ENCODE data around the gene ABCA1.

ABCA1 gene

GRCh38 chr9:104758974-104759373 is 169.0 kb downstream of the ABCA1 start:
- no peak for DNase-seq (ENCODE audit: low read depth)

DNA sequence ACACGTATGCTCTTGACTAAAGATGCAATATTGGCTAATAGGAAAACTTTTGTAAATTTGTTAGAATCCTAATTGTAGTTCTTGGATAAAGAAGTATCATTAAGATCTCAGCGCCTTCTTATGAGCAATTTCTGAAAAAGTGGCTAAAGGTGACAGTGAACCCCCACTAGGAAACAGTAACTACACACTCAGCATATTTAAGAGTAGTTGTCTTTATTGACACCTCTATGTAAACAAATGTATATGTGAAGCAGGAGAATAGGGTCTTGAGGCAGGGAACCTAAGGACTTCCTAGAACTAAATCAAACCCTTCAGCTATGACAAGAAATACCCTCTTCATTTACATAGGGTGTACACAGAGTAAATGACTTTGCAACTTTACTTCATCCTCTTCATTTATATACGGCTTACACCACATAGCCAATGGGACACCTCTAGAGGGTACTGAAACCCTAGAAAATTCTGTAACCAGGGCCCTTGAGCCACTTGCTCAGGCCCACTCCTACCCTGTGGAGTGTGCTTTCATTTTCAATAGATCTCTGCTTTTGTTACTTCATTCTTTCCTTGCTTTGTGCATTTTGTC is 177.7 kb downstream of the ABCA1 start:
- no peak for DNase-seq (ENCODE audit: low read depth)

DNA sequence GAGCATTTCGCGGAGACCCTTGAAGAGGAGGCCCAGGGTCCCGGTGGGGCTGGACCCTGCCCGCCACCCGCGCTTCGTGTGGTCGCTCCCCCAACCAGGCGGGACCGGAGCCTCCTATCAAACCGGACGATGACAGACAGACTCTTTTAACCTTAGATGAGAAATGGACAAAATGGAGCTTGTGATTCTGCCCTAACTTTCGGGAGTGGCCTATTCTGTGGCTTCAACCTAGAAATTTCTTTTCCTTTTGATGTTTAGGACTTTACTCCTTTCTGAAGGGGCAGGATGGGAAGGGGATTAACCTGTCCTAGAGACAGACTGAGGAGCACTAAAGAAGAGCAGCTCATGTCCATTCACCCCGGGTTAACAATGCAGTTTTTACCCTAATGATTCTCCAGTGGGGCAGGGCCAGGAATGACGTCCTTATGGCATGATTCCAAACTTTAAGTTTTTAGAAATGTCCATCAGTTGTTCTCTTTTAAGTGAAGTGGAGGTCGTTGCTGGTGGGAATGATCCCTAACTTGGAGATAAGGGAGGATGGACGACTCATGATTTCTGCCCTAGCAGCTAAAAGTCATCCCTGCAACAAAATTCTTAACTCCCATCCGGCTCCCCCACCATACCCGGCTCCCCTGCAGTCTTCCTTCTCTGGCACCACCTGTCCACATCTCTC is 179.5 kb downstream of the ABCA1 start:
- DNase-seq (ENCODE audit: low read depth), result peak; percentile 46

DNA sequence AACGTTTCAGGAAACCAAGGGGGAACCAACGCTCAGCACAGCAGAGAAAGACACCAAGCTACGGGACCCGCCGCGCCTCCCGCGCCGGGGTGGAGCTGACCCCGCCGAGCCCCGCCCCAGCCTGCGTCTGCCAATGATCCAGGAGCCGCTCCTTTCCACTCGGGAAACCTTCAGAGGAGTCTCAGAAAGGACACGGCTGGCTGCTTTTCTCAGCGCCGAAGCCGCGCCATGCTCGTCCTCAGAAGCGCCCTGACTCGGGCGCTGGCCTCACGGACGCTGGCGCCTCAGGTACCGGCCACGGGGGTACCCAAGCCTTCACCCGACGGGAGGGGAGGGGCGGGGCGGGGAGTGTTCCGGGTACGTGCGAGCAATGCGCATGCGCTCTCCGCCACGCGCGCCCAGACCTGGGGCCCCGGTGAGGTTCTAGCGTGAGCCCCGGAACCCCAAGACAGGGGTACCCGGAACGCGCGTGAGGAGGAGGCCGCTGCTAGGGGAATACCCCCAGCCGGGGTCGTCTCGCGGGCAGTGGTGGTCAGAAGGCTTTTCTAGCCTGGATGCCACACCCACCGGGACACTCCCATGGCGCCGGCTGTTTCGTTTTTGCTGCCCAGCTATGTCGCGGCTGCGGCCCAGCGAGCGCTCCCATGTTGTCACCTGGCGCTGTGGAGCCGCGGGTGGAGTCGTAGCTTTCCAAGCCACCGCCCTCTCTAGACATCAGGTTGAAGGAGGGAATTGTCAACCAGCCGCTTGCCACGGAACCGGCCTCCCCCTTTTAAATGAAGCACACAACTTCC is 180.2 kb downstream of the ABCA1 start, which contains the start of gene NIPSNAP3A:
Gene NIPSNAP3A (plus strand): TSS at position 119 of the 794 bp plus-strand sequence. CDS start 110 bp downstream, at position 229.
- DNase-seq (ENCODE audit: low read depth), result peak; percentile 80

DNA sequence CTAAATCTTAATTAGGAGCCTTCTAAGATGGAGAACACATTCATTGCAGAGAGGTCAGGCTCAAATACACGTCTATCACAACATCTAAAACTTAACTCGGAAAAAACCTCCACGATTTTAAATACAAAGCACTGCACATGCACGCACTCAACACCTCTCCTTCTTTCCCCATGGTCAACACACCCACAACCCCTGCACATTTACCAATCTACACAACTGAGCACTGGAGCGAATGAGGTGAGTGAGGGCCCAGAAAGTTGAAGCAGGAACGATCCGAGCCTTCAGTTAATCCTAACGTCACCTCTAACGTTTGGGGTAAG is 180.8 kb downstream of the ABCA1 start:
- no peak for DNase-seq (ENCODE audit: low read depth)

GRCh38 chr9:104746798-104747197 is 181.2 kb downstream of the ABCA1 start:
- DNase-seq (ENCODE audit: low read depth), result no peak

- no peak for DNase-seq (ENCODE audit: low read depth)
Observed at GRCh38 chr9:104746285-104746684, 181.7 kb downstream of the ABCA1 start.

DNA sequence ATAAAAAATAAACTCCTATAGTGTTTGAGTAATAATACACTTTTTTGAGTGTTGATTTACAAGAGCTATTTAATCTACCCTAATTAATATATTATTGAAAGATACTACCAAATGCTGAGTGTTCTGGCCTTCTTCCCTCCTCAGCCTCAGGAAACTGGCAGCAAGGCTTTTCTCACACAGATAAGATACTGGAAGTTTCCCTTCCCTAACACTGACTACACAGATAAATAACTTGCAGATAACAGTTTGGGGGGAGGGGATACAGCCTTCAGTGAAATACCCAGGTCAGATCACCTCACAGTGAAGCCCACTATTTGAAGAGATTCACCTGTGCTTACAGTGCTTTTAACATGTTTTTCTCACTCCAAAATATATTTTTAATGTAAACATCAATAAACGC is 182.1 kb downstream of the ABCA1 start:
- no peak for DNase-seq (ENCODE audit: low read depth)

DNA sequence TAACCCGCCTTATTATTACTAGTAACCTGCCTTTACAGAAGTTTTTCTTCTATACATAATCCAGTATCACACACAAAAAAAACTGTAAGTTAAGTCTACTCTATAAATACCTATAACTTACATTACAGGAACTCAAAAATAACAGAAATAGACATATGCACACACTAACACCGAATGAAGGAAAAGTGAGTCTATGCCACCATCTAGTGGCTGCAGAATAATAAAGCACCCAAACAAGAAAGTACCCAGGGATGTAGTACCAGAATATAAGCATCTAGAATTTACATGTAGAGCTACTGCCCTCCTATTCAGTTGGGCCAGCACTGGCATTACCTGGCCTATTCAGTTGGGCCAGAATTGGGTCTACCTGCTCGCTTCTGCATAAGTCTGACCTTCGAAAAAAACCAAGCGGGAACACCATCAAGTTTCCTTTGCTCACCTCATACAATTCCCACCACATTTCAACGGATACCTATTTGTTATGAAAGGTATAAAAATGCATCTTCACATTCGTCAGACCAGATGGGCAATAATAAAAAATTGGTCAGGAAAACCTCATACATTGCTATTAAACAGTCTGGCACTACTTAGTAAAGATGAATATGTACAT is 184.5 kb downstream of the ABCA1 start:
- peak; percentile 78 for DNase-seq (ENCODE audit: low read depth)

DNA sequence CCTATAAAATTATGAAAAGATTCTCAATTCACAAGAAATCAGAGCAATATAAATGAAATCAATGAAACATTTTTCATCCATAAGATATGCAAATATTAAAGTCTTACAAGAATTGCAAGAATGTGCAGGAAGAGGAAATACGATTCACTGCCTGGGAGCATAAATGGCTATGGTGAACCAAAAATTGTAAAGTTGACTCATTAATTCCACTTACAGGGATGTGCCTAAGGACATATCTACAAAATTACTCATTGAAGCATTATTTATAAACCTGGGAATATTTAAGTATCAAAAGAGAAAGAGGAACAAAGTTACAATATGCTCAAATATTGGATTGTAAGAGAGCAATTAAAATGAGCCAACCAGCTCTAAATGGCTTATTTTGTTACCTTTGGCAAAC is 187.3 kb downstream of the ABCA1 start:
- DNase-seq (ENCODE audit: low read depth), result peak; percentile 80

GRCh38 chr9:104738452-104738851 is 189.5 kb downstream of the ABCA1 start:
- DNase-seq (ENCODE audit: low read depth), result no peak
